Parathyroid adenoma (tissue), 2 donors: ENCODE results near the gene KY.

ENCODE experiments used
- H2AFZ ChIP-seq: fragments of 300-600 bp; sonication (generic); one replicate; pipeline ENCODE4 v1.7.0; 2017; ENCODE audit warnings: antibody characterized with exemption, mild to moderate bottlenecking
- H3K27ac ChIP-seq: fragments of 300-600 bp; sonication (generic); one replicate; pipeline ENCODE4 v1.7.0; 2017
- H3K27me3 ChIP-seq: fragments of 300-600 bp; sonication (generic); one replicate; pipeline ENCODE4 v1.7.0; 2017; ENCODE audit warnings: low read length; ENCODE audit not compliant: control insufficient read depth, insufficient read depth
- H3K36me3 ChIP-seq: fragments of 300-600 bp; sonication (generic); one replicate; pipeline ENCODE4 v1.7.0; 2017; ENCODE audit warnings: low read length; ENCODE audit not compliant: control insufficient read depth, insufficient read depth
- H3K4me1 ChIP-seq: fragments of 300-600 bp; sonication (generic); one replicate; pipeline ENCODE4 v1.7.0; 2017; ENCODE audit warnings: control low read depth
- H3K4me2 ChIP-seq: fragments of 300-600 bp; sonication (generic); one replicate; pipeline ENCODE4 v1.7.0; 2017; ENCODE audit warnings: low read length
- H3K4me3 ChIP-seq: fragments of 300-600 bp; sonication (generic); one replicate; pipeline ENCODE4 v1.7.0; 2017; ENCODE audit warnings: low read depth, low read length
- H3K79me2 ChIP-seq: fragments of 300-600 bp; sonication (generic); one replicate; pipeline ENCODE4 v1.7.0; 2017; ENCODE audit warnings: control low read depth
- H3K9ac ChIP-seq: fragments of 300-600 bp; sonication (generic); one replicate; pipeline ENCODE4 v1.7.0; 2017; ENCODE audit warnings: mild to moderate bottlenecking
- H3K9me3 ChIP-seq: fragments of 300-600 bp; sonication (generic); one replicate; pipeline ENCODE4 v1.7.0; 2017; ENCODE audit warnings: low read length; ENCODE audit not compliant: control insufficient read depth
- CTCF ChIP-seq: fragments of 300-600 bp; sonication (generic); IDR thresholded peaks from one replicate; pipeline ENCODE4 v1.7.0; 2017; ENCODE audit warnings: antibody characterized with exemption, mild to moderate bottlenecking
- donor health status: primary hyperparathyroidism.

The KY gene

GRCh38 chr3:134617608-134618477 lies 33.0 kb downstream of the KY start:
- Histone ChIP-seq H3K4me1 (no peaks in the 10 kb centered on the region), H3K27ac (no peak overlapping the region), H3K36me3 (no peaks in the 10 kb centered on the region), H3K9ac (no peak overlapping the region), H3K27me3 (no peaks in the 10 kb centered on the region), H3K79me2 (no peaks in the 10 kb centered on the region), H3K9me3 (no peaks in the 10 kb centered on the region), H3K4me2 (no peak overlapping the region), H3K4me3 (no peak overlapping the region), H2AFZ (no peak overlapping the region)
- TF ChIP-seq CTCF: no peak

DNA sequence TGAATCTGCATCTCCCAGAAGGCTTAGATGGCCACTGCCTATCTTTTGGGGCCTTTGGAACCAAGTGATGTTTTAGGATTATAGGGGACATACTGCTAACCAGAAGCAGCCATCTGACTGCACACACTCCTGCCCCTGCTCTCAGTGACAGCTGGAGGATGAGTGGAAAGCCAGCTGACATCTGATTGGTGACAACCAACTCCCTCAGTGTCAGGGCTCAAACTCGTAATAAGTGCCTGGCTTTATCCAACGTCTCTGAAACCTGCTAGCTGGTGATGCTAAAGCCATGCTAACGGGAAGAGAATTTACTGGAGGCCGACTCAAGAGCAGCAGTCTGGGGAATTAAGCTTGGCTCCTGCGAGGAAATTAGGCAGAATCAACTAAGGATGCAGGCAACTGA lies 35.1 kb downstream of the KY start:
- Histone ChIP-seq H3K9ac (no peak overlapping the region), H3K36me3 (no peaks in the 10 kb centered on the region), H3K79me2 (no peaks in the 10 kb centered on the region), H3K4me3 (no peak overlapping the region), H3K27ac (no peak overlapping the region), H3K9me3 (no peaks in the 10 kb centered on the region), H3K4me2 (no peak overlapping the region), H3K27me3 (no peaks in the 10 kb centered on the region), H3K4me1 (peaks cover 3% of the 10 kb centered on the region), H2AFZ (no peak overlapping the region)
- no peak for TF ChIP-seq CTCF

DNA sequence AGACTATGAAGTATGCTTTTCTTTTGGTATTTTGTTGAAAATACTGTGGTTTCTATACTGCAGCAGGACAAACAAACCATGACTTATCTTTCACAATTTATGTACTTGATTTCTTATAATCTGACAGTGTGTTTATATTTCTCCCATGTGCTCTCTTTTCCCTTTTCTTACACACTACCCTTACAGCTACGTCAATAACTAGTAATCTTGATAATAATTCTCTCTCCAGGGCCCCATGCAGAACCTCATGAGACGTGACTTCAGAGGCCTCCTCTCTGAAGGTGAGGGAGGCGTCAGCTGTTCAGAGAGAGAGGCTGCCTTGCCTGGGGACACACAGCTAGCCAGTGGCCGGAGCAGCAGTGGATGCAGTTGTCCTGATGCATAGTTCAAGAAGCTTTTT lies 35.9 kb downstream of the KY start:
- Histone ChIP-seq H3K9ac (no peak overlapping the region), H3K79me2 (no peaks in the 10 kb centered on the region), H3K27ac (no peak overlapping the region), H2AFZ (no peak overlapping the region), H3K4me1 (peaks cover 3% of the 10 kb centered on the region), H3K27me3 (no peaks in the 10 kb centered on the region), H3K4me3 (no peak overlapping the region), H3K36me3 (no peaks in the 10 kb centered on the region), H3K9me3 (no peaks in the 10 kb centered on the region), H3K4me2 (no peak overlapping the region)
- no peak for TF ChIP-seq CTCF

DNA sequence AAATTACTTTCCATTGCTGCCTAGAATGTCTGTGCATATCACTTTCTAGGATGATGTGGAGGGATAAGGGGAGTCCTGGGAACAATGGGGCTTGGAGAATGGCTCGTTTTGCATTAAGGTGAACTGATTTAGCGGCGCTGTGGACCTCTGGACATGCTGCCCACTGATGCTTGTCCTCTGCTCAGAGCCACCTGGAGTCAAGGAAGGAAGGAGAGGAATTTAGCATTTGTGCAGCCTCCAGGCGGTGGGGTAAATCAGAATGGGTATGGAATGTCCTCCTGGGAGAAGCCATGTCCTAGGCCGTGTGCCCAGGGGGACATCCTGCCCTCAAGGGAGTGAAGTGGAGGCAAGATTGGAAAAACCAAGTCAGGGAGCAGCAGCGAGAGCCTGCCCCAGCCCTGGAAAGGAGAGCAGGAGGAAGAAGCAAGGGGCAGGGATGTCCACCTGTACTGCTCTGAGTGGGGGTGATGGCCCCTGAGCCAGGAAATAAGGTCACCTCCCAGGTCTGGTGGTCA lies 37.8 kb downstream of the KY start:
- TF ChIP-seq CTCF: no peak
- no peak overlapping the region for H3K27ac ChIP-seq
- H3K79me2 ChIP-seq: no peaks in the 10 kb centered on the region
- no peak overlapping the region for H3K9ac ChIP-seq
- no peaks in the 10 kb centered on the region for H3K9me3 ChIP-seq
- no peak overlapping the region for H3K4me3 ChIP-seq
- H3K36me3 ChIP-seq: no peaks in the 10 kb centered on the region
- no peak overlapping the region for H2AFZ ChIP-seq
- no peaks in the 10 kb centered on the region for H3K27me3 ChIP-seq
- H3K4me2 ChIP-seq: no peak overlapping the region
- H3K4me1 ChIP-seq: peaks cover 3% of the 10 kb centered on the region

- H3K27me3 ChIP-seq: no peaks in the 10 kb centered on the region
- no peaks in the 10 kb centered on the region for H3K79me2 ChIP-seq
- no peak overlapping the region for H2AFZ ChIP-seq
- H3K9ac ChIP-seq: no peak overlapping the region
- no peaks in the 10 kb centered on the region for H3K36me3 ChIP-seq
- H3K4me1 ChIP-seq: peaks cover 3% of the 10 kb centered on the region
- H3K4me3 ChIP-seq: no peak overlapping the region
- no peak overlapping the region for H3K4me2 ChIP-seq
- TF ChIP-seq CTCF: no peak
- H3K27ac ChIP-seq: no peak overlapping the region
- H3K9me3 ChIP-seq: no peaks in the 10 kb centered on the region
Measured at GRCh38 chr3:134611516-134611915, 39.3 kb downstream of the KY start.
